Inferior parietal cortex (tissue), 1 donor: ENCODE data around the gene DAPK1.

Experiments used
- DNase-seq: peaks from one replicate; pipeline ENCODE4 v3.0.0-alpha.2; 2016; ENCODE audit errors: extremely low spot score

Gene DAPK1

DNA sequence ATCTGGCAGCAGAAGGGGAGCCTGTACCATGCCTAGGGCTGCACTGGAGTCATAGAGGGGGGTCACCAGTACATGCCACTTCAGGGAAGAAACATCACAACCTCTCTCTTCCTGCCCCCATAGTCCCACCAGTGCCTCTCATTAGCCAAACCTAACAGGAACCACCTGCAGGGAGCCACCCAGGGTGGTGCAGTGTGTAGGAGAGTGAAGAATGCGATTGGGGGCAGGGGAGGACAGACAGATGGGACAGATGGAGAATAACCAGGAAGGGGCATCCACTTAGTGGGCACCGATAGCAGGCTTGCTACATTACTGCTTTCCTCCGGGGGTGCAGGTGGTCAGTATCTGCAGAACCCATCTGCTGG lies 19.2 kb downstream of the DAPK1 start:
- DNase-seq, result no peak

DNA sequence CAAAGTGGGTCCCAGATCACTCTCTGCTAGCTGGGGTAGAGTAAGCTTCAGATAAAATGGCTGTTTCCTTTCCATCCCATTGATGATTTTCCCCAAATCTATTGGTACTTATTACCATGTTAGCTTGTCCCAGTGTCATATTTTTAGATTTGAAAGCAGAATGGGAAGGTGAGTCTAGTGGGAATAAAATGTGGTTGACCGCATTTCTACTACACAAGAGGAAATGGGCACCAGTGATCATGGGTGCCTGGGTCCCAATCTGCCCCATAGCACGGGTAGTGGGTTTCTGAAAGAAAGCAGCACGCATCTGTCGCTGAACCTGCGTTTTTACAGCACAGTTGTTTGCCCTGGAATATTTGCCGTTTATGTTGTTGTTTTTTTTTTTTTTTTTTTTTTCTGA lies 20.1 kb downstream of the DAPK1 start:
- DNase-seq, result no peak

DNA sequence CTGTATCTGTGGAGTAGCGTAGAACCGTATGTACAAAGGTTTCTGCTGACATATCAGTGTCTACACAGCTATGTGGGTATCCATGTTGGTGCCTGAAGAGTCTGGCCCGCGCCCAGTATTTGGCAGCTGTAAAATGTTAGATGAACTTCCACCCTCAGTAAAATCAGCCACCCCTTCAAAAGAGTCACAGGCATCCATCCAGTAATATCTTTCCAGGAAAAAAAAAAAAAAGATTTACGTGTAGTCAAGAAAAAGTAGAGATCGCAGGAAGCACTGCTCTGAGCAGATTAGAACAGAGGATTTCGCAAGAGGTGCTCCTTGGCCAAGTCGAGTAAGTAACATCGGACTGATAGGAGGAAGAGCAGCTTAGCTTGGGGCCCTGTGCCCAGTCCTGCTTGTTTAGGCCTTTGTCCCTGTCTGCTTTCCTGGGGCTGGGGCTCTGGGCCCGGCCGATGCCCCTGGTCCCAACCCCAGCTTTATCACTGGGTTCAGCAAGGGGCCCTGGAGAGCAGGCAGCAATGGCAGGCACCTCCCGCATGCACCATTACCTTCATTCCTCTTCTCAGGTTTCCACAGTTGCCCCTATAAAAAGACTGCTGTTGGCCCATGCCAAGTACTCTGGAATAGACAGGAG lies 21.2 kb downstream of the DAPK1 start:
- no peak for DNase-seq

DNA sequence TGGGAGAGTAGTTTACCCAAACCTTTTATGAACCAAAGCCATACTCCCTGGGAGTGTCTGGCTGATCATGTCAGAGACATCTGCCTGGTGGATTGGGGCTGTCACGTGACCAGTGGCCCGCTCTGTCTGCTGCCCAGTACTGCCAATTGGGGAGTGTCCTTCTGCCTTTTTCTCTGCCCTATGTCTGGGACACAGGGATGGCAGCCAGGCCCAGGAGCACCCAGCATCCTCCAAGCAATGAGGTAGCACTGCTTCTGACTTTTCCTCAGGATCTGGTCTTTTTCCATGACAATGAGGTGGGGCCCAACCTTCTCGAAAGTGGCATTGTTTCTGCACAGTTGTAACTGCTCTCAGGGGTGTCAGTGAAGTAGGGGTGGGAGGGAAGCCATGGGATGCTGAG lies 21.8 kb downstream of the DAPK1 start:
- no peak for DNase-seq

DNA sequence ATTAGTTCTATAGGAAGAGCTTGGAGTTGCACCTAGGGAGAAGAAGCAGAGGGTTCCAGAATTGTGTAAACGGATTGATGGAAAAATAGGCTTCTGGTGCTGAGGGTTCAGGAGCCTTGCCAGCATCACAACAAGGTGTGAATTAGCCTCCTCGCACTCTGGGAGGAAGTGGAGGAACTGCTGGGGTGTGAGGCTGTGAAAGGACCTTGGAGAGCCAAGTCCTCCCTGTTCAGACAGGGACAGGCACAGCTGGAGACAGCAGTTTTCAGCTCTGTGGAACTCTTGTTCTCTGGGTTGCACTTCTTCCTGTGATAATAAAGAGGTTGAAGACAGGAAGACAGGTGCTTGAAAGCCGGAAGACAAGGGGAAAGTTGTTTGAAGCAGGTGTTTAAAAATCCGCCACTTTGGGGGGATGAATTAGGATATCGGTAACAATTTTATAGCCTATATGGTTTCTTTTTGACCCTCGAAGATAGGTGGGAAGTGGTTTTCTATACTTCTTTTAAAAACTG lies 22.6 kb downstream of the DAPK1 start:
- DNase-seq, result no peak

DNA sequence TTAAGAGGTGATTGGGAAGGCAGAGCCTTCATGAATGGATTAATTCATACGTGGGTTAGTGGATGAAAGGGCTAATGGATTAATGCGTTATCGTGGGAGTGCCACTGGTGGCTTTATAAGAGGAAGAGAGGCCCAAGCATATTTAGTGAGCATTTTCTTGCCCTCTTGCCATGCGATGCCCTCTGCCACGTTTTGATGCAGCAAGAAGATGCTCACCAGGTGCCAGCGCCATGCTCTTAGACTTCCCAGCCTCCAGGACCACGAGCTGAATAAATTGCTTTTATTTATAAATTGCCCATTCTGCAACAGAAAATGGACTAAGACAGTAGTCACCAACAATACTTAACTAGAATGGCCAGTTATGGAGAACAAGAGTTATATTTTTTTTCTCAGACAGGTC lies 24.2 kb downstream of the DAPK1 start:
- DNase-seq, result no peak

DNA sequence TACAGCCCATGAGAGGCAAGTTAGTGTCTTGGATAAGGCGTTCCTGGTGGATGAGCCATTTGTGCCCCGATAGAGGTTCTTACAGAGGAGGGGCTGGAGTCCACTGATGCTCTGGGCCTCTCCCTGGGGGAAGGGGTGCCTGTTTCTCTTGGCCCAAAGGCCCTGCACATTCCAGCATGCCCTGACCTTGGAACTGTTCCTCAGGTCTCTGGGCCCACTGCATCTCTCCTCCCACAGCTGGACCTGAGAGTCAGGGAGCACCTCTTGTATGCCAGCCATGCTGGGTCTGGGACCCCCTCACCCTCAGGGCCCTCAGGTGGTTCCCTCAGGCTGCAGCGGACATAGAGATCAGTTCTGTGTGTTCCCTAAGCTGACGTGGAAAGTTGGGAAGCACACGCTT lies 26.4 kb downstream of the DAPK1 start:
- no peak for DNase-seq

DNA sequence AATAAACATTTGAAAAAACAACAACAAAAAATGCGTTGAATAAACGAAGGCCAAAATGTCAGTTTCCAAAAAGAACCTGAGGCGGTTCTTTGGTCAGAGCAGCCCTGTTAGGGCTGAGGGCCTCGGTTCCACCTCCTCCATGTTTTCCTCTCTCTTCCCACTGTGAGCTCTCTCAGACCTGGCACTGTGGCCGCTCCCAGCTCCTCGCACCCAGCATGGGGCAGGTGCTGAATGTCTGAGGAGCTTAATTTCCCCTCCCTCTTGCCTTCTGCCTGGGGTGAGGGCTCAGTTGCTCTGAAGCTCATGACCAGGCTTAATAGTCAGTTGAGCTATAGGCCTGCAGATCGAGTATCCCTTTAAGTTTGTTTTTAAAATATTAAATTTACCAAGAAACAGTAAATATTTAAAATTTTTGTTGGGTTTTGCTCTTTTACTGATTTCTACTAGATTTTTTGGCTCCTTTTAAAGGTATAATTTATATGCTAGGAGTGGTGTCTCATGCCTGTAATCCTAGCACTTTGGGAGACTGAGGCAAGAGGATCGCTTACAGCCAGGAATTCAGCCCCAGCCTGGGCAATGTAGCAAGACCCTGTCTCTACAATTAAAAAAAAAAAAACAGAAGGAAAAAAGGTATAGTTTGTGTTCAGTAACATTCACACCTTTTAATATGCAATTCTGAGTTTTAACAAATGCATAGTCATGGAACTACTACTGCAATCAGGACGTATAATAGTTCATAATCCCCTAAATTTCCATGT lies 28.1 kb downstream of the DAPK1 start:
- no peak for DNase-seq

DNA sequence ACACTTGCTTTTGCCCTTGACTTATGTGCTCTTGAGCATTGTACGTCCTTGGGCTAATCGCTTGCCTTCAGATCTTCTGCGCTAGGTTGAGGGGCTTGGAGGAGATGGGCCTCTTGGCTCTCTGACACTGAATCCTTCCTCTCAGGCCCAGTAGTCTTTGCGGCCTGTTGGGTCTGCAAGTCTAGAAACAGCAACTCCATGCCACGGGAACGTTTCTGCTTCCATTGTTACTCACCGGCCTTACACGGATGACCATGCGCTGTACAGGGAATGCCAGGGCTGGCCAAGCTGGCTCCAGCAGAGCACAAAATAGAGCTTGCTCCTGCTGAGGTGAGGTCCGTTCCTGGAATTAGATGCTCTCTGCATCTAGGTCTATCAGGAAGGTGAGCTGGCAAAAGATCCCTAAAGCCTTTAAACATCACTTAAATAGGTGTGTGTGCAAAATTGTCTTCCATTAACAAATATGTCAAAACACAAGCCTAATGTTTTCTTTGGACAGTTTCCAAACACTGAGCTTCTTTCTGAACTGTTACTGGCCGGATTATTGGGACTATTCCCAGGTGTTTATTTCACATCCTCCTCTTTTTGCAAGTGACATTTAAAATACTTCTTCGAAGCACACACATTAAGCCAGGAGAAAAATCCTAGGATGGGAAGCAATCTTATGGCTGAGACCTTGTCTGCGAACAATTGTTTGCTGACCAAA lies 29.7 kb downstream of the DAPK1 start:
- no peak for DNase-seq

DNA sequence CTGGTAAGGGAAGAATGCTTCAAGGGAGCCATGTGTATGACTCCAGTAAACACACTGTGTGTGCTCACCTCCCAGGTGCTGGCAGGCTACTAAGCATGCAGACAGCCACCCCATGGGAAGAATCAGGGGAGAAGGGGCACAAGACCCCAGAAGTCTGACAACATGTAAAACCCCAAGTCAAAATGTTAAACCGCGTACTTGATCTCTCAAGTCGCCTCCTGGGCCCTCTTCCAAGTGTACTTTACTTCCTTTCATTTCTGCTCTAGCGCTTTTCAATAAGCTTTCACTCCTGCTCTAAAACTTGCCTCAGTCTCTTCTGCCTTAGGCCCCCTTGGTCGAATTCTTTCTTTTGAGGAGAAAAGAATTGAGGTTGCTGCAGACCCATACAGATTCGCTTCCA lies 31.3 kb downstream of the DAPK1 start:
- DNase-seq, result no peak

DNA sequence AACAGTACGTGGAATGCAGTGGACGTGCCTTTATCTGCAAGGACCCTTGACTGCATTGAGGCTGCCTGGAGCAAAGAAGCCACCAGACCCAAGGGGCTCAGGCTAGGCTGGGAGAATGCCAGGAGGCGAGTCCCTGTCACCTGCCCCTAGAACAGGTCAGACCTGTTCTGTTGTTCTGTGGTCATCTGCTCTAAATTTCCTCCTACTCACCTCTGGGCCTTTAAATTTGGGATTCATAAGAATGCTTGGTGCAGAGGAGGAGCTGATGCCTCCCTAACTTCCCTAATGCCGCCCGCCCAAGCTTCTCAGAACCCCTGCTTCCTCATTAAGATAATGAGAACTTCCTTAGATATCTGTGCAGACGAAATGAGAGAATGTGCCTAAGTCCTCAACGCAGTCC lies 32.0 kb downstream of the DAPK1 start:
- DNase-seq, result no peak

DNA sequence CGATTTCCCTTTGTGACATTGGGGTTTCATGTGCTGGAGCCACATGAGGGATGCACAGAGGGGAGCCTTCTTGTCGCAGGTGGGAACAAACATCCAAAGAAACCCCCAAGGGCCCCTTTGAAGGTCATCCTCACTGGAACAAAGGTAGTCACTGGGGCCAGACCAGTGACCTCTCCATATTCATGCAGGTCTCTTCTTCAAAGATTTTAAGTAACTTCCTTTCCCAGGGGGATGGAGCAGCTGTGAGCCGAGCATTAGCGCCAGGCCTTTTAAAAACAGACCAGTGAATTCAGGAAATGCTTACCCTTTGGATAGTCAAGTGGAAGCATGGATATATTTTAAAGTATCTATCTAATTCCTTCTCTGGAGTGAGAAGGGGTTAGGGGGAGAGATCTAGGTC lies 33.0 kb downstream of the DAPK1 start:
- no peak for DNase-seq

DNA sequence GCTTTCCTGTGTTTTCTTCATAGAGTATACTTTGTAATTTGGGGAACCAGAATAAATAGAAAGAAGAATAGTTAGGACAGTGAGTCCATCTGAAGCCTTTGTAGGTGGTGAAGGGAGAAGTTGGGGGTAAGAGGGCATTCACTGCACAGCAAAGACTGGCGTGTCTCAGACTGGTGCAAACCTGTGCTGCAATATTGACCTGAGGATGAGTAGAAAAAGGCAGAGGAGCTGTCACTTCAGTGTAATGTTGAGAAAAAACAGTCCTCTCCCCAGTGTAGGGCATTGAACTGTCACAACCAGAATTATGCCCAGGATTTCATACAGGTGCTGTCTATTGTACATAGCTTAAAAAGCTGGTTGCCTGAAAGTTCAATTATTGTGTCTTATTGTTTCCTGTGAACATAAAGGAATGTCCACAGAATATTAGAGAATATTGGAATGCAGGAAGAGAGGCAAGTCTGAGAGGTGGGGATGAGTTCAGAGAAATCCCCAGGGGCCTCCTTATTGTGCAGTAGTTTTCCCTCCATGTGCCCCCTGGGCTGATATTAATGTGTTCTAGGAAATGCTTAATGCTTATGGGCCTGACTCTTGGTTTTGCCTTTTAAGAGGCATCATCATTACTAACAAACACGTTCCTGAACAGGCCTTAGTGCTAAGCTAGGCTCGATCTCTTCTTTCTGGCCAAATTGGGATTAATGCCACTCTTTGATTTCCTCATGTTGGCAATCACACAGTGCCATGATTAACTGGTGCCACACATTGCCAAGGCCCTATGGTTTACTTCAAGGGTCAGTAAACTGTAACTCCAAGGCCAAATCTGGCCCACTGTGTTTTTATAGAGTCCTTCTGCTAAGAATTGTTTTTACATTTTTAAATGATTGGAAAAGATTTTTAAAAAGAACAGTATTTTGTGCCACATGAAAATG lies 34.0 kb downstream of the DAPK1 start:
- no peak for DNase-seq

DNA sequence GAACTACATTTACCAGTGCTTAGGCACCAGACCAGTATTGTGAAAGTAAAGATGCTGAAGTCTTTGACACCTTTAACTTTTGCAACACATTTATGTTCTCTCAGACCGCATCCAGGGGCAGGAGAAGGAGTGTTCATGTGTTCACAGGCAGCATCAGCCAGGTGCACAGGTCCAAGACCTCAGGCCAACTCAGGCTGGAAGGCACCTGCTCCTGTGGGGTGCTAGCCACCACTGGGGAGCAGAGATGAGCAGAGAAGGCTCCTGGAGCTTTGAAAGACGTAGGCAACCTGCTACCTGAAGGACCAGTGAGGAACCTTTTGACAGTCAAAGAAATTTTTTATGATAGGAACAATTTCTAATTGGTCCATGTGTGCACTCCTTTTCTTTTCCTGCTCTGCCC lies 35.6 kb downstream of the DAPK1 start:
- no peak for DNase-seq

DNA sequence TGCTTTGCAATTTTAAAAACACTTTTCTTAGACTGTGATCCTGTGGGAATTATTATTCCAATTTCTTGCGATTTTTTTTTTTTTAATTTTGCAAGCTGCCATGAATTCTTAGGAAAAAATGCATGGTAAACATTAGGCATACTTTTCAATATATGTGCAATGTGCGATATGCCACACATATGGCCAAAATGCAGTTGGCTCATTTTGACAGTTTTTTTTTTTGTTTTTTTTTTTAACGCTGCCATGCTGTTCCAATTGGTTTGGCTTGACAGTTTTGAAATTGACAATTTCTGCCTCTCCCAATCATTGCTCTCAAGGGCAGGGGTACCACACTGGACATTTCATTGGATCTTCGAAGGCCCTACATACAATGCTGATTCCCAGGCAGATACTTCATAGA lies 36.4 kb downstream of the DAPK1 start:
- DNase-seq, result no peak

DNA sequence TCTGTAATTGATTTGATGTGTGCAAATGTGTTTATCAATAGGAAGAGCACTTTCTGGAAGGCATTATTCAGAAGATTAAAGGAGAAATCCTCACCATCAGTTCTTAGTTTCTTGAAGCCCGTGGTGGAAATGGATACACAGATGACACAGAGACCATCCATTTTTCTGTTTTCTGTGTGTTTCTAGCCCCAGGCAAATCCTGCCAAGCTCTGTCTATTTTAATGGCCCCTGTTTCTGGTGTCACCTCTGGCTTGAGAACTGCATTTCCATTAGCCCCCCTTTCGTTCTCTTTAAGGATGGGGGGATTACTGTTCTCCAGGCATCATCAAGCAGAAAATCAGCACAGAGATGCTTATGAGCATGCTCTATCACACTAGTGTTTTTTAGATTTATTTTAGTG lies 37.3 kb downstream of the DAPK1 start:
- DNase-seq, result no peak

DNA sequence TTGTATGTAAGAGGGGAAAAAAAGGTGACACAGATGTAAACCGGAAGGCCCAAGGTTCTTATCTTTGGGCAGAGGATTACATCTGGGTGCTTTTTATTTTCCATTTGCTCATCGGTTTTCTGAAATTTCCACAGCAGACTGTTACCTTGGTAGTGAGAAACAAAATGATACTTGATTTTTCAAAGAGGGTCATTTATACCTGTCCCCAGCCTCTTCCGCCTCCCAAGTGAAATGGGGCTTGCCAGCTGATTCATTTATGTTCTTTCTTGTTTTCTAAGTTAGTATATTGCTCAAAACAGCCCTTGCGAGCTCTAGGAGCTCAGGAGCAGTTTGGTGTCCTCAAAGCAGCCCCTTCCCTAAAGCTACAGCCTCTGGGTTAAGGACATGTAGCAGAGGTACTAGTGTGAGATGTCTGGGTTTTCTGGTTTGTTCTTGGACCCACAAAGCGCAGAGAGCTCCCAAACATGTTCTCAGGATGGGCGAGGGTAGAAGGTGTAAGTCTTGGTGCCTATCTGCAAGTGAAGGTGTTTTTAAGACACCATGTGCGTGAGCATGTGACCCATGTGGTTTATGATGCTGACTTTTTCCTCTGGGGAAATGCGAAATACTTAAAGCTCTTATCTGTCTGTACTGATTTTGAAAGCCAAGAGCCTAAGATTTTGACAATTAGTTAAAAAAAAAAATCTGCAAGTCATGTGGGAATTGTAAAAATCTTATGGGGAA lies 38.3 kb downstream of the DAPK1 start:
- no peak for DNase-seq

DNA sequence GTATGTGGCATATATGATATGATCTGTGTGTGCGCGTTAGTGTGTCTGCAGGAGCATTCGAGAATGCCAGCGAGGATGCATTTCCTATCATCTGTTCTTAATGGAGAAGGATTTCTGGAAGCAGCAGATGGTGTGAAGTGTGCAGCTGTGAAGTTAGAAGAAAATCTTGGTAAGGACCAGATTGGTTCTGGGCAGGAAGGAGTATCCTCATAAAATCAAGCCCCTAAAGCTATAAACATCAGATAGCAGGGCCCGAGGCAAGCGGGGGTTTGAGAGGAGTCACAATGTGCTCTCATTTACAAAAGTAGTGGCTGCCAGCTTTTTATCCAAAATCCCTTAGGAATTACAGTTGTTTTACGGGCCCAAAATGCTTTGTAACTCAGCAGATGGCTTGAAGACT lies 40.0 kb downstream of the DAPK1 start:
- no peak for DNase-seq

DNA sequence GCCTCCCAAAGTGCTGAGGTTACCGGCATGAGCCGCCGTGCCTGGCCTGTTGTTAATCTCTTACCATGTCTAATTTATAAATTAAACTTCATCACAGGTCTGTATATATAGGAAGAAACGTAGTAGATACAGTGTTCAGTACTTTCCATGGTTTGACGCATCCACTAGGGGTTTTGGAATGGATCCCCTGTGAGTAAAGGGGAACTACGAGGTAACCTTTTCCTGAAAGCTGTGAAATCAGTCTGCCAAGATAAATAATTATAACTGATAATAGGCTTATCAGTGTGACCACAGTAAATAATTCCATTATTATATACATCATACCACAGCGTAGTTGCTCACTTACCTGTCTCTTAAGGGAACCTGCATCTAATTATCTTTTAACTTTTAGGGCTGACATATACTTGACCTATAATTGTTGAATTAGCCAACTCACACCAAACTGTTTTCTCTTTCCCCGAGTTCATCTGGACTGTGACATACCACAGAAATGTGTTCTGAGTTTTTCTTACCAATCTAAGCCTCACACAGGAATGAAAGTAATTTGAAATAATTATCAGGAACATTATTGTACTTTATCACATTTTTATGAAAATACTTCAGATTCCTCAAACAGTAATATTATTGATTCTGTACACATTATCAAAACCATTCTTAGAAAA lies 42.9 kb downstream of the DAPK1 start:
- no peak for DNase-seq

DNA sequence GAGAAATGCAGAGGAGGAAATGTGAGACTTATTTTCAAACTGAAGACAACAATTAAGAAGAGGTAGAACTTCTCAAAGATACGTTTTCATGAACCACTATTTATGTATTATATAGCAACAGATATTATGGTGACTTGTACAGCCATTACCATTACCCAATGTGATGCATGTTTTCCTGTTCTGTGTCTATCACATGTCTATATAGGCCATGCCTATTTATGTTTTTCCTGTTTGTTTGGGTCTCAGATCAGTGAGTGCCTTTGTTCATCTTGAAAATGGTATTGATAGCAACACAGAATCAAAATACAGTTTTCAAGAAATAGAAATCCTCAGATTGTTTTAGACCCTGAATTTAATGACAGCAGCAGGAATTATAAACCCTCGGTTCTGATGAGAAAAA lies 44.0 kb downstream of the DAPK1 start:
- no peak for DNase-seq

DNA sequence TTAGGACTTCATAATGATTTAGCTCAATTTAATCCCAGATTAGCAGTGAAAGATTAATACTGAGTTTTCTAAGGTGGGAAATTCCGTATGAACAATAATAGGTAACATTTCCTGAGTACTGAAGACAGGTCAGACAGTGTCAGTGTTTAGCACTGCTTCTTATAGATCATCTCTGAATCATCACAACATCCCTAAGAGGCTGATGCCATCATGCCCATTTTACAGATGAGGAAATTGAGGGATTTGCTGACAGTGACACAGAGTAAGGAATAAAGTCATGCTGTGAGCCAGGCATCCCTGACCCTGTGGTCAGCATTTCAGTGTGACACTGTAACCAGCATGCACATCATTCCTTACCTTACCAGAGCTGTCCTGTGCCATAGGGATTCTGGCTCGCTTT lies 44.5 kb downstream of the DAPK1 start:
- DNase-seq, result no peak
